GM21390 (cell line): ENCODE results near the gene COPS7B.

Source experiments
- ATAC-seq: cut with Tn5 transposase; IDR thresholded peaks from one replicate; pipeline ENCODE4 v1.9.1; 2021; ENCODE audit not compliant: unreplicated experiment

The COPS7B gene

DNA sequence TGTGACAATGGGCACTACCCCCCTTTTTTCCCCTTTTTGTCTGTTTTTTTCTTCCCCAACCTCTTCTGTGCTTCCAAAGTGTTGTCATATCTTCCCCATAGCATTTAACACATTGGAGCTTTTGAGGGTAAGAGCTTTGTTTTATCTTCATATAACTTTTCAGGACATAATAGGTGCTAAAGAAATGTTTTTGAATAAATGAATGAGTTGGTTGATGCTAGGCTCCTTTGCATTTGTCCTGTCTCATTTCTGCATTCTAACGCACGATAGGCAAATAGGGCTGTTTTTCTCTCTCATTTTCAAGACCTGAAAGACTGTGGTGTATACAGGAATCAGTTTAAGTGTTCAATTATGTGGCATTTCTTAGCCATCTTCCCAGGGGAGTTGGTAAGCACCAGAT, 832 bp upstream of the COPS7B start:
- ATAC-seq, result no peak

DNA sequence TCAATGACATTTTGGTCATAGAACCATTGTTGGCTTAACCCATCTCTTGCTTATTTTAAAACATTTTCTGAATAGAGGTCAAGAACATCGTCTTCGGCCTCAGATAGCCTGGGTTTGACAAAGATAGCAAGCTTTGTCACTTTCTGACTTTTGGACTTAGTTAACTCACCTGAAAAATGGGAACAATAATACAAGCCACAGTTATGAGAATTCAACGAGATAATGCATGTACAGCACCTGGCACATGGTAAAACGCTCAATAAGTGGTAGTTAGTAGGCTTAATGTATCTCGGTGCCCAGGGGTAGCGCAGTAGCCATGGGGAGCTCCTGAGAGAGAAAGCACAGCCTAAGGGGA, 446 bp upstream of the COPS7B start:
- no peak for ATAC-seq

- no peak for ATAC-seq
Measured at GRCh38 chr2:231786917-231787292, 660 bp downstream of the COPS7B start.

GRCh38 chr2:231791107-231791506, 4.9 kb downstream of the COPS7B start:
- no peak for ATAC-seq

DNA sequence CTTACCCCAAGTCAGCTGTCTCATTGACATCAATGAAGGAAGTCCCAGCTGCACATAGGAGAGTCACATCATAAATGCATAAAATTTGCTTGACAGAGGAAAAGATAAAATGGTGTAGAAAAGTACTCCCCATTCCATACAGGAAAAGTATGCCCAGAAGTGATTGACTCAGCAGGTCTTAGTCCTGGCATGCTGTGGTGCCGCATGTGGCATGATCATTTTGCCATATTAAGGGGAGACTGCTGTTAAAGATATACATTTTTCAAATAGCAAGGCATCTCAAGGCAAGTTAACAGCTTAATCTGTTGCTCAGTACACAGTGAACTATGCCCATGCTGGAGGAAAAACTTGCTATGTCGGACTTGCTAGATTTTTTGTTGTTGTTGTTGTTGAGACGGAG, 8.1 kb downstream of the COPS7B start:
- no peak for ATAC-seq

GRCh38 chr2:231795525-231796327, 9.5 kb downstream of the COPS7B start:
- ATAC-seq, result no peak

GRCh38 chr2:231800493-231801091, 14.3 kb downstream of the COPS7B start:
- ATAC-seq, result no peak

- ATAC-seq, result no peak
Measured at GRCh38 chr2:231803501-231804138, 17.4 kb downstream of the COPS7B start.

GRCh38 chr2:231807020-231807419, 20.8 kb downstream of the COPS7B start:
- ATAC-seq, result no peak

GRCh38 chr2:231810905-231811304, 24.7 kb downstream of the COPS7B start:
- no peak for ATAC-seq

GRCh38 chr2:231816327-231817026, 30.2 kb downstream of the COPS7B start:
- no peak for ATAC-seq

DNA sequence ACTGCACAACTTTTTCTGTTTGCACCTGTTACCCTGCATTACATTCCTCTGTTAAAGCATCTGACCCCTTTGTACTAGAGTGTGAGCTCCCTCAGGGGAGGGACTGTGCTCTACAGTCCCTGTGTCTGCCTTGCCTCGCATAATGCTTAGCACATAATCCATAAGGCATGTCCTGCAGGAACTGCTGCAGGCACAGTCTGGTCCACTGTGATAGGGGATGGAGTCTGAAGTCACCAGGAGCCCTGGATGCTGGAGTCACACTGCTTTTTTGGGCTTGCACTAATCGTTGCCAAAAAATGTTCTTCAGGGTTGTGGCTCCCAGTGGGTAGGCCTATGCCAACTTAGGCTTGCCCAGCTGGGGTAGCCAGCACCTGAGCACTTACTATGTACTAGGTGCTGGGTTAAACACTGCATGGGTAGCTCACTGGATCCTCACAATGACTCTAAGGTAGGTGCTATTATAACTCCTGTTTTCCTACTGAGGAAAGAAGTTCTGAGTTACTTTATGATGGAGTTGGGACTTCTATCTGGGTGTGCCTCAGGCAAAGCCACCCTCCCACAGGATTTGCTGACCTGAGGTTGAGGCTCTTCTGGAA, 33.3 kb downstream of the COPS7B start:
- no peak for ATAC-seq

- ATAC-seq, result no peak
Measured at GRCh38 chr2:231820786-231821303, 34.6 kb downstream of the COPS7B start.

DNA sequence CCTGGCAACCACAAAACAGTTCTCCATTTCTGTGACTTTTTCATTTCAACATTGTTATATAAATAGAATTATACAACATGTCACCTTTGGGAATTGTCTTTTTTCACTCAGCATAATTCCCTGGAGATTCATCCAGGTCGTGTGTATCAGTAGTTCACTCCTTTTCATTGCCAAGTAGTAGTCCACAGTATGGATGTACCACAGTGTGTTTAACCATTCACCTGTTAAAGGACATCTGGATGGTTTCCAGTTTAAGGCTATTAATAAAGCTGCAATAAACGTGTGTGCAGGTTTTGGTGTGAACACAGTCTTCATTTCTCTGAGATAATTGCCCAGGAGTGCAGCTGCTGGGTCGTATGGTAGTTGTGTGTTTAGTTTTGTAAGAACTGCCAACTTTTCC, 35.7 kb downstream of the COPS7B start:
- no peak for ATAC-seq

DNA sequence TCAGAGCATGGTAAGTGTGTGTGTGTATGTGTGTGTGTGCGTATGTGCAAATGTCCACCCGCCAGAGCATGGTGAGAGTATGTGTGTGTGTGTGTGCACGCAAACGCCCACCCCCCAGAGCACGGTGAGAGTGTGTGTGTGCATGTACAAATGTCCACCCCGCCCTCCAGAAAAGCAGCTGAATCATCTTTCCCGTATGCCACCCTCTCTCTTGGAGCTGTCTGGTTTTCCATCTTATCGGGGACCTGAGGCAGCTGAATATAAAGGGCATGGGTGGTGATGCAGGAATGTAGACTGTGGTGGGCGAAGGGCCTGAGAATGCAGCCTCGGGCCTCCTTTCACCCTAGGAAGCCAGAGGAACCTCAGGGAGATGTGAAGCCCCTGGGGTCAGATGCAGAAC, 66.9 kb downstream of the COPS7B start:
- no peak for ATAC-seq

- no peak for ATAC-seq
Measured at GRCh38 chr2:231854616-231855125, 68.4 kb downstream of the COPS7B start.

DNA sequence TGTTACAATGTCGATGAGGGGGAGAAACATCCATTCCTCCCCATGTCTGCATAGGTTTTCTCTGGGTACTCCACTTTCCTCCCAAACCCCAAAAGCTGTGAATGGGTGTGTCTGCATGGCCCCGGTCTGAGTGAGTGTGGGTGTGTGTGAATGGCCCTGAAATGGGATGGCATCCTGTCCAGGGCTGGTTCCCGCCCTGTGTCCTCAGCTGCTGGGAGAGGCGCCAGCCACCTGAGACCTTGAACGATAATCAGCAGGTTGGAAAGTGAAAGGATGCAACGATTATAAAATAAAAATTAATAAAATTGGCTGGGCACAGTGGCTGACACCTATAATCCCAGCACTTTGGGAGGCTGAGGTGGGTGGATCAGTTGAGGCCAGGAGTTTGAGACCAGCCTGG, 70.7 kb downstream of the COPS7B start:
- ATAC-seq, result no peak
